ENCODE data around the gene RAB11FIP4.

GRCh38 chr17:31453896-31454295 is 62.4 kb downstream of the RAB11FIP4 start:
- TF ChIP-seq CTCF (IDR thresholded peaks at IDR 0.05) (no peak), REST (IDR thresholded peaks at IDR 0.05; ENCODE audit: insufficient read depth in 1 of 2, low read depth in 2 of 2, low read length in 1 of 2) (no peak), POLR2AphosphoS5 (IDR thresholded peaks at IDR 0.05; ENCODE audit: low read depth, low read length) (no peak), SIN3A (IDR thresholded peaks at IDR 0.05; ENCODE audit: borderline replicate concordance, insufficient read depth, low read depth, low read length) (no peak), TCF7L2 (IDR thresholded peaks at IDR 0.05; ENCODE audit: low read depth, low read length) (no peak)
